Fibroblast of lung (primary cell): Measurements from ENCODE around the gene MAPKBP1. TPM values are rescaled to one million over a fixed set of nuclear protein-coding genes. Genes with fewer than 3 reads are reported as not detected.
A peak's percentile ranks its signal among the peaks of the same experiment; 100 is the strongest.

ENCODE experiments used
- DNase-seq, 2 donors: peaks; one replicate each; pipeline versions ENCODE4 v3.0.0 to v3.0.0-alpha.2; 2010; ENCODE audit warnings: low read depth in 2 of 2
- H2AFZ ChIP-seq: 2 replicates; pipeline ENCODE4 v1.5.1; 2012; ENCODE audit warnings: low read length, control low read depth, inconsistent platforms
- H3K27ac ChIP-seq: 2 replicates; pipeline ENCODE4 v1.5.1; 2011; ENCODE audit warnings: low read length, control low read depth; ENCODE audit not compliant: insufficient read depth
- H3K27me3 ChIP-seq: 2 replicates; pipeline ENCODE4 v1.5.1; 2011; ENCODE audit warnings: mild to moderate bottlenecking, low read length; ENCODE audit not compliant: control insufficient read depth, insufficient read depth
- H3K36me3 ChIP-seq: 2 replicates; pipeline ENCODE4 v1.5.1; 2011; ENCODE audit warnings: low read length; ENCODE audit not compliant: control insufficient read depth, insufficient read depth
- H3K4me1 ChIP-seq: 2 replicates; pipeline ENCODE4 v1.5.1; 2011; ENCODE audit warnings: low read length; ENCODE audit not compliant: control insufficient read depth, insufficient read depth; ENCODE audit errors: extremely low read depth
- H3K4me2 ChIP-seq: 2 replicates; pipeline ENCODE4 v1.5.1; 2011; ENCODE audit warnings: low read length, control low read depth; ENCODE audit not compliant: insufficient read depth; ENCODE audit errors: extremely low read depth
- H3K4me3 ChIP-seq, 4 experiments: fragments of 200-600 bp in 1 of 4; sonication (generic) in 1 of 4; replicated peaks in 1 of 4; 2 replicates each; pipeline ENCODE4 v1.5.1; 2011 to 2016; ENCODE audit warnings: low read length in 4 of 4, low read depth in 3 of 4, mild to moderate bottlenecking in 3 of 4, control low read depth in 2 of 4, inconsistent platforms in 1 of 4, mixed read lengths in 1 of 4; ENCODE audit not compliant: insufficient read depth in 1 of 4; ENCODE audit errors: control extremely low read depth in 1 of 4
- H3K79me2 ChIP-seq: 2 replicates; pipeline ENCODE4 v1.5.1; 2012; ENCODE audit warnings: mild to moderate bottlenecking, low read length, inconsistent platforms; ENCODE audit not compliant: control insufficient read depth, insufficient read depth
- H3K9ac ChIP-seq: 2 replicates; pipeline ENCODE4 v1.5.1; 2011; ENCODE audit warnings: mild to moderate bottlenecking, low read length, control low read depth; ENCODE audit not compliant: insufficient read depth
- H3K9me3 ChIP-seq: 2 replicates; pipeline ENCODE4 v1.5.1; 2012; ENCODE audit warnings: low read depth, low read length; ENCODE audit not compliant: control insufficient read depth, insufficient read depth
- H4K20me1 ChIP-seq: 2 replicates; pipeline ENCODE4 v1.5.1; 2011; ENCODE audit warnings: low read length; ENCODE audit not compliant: control insufficient read depth, insufficient read depth; ENCODE audit errors: extremely low read depth
- EZH2 ChIP-seq: IDR thresholded peaks from 2 replicates; pipeline ENCODE4 v1.5.1; 2012; ENCODE audit warnings: low read length, control low read depth, mild to moderate bottlenecking; ENCODE audit errors: missing control alignments
- polyA plus RNA-seq, 2 donors: library from polyadenylated mRNA; depleted of rRNA in 1 of 2; stranded (reverse) in 1 of 2; unstranded in 1 of 2; fragments of >200 nt; gene quantifications; 2 replicates each; pipeline ENCODE4 v1.2.1, GENCODE V29; 2011 to 2012; ENCODE audit warnings: missing spikeins in 1 of 2
- total RNA-seq: library from RNA; depleted of rRNA; stranded (reverse); fragments of >200 nt; gene quantifications from 2 replicates; pipeline ENCODE4 v1.2.1, GENCODE V29; 2014
- TF ChIP-seq, protein P1 (sequence below), 2 donors: IDR thresholded peaks in 1 of 2; conservative IDR thresholded peaks in 1 of 2; 1 replicate in 1 of 2; 2 replicates in 1 of 2; pipeline ENCODE4 v1.5.1; 2011 to 2012; ENCODE audit warnings: low read length in 2 of 2, control low read depth in 1 of 2, inconsistent platforms in 1 of 2, low read depth in 1 of 2, mild to moderate bottlenecking in 1 of 2

The MAPKBP1 gene
- total and polyA plus RNA-seq, 2 donors (not counting 1 experiment from before 2014, with no cell fraction given), result 2.8 to 20.8 TPM

DNA sequence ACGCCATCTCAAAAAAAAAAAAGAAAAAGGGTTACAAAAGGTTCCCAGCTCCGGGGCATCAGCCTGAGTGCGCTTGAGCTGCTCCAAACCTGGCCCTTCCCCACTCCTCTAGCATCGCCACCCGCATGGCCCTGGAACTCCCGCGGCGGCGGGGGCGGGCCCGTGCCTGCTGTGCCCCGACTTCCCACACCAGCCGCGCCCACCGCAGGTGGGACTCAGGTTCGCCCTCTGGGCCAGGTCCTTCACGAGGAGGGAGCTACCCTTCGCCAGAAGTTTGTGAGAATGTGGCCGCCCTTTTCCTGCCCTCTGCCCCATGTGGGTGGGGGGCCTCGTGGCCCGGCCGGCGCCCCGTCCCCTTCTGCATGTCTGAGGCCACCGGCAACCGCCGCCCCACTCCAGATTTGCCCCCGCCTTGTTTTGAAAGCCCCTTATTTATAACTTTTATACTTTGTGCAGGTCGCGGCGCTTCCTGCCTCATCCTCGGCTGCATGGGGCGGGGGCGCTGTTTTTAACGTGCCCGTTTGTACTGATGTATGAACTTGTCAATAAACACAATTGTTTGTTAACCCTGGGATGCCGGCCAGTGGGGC is 53.1 kb downstream of the MAPKBP1 start:
- Histone ChIP-seq H4K20me1 (no peaks in the 10 kb centered on the region), H3K4me1 (no peaks in the 10 kb centered on the region), H3K27me3 (no peaks in the 10 kb centered on the region), H2AFZ (no peak overlapping the region), H3K79me2 (no peaks in the 10 kb centered on the region), H3K4me3 (peak overlapping the region; percentile 28 to 84 (median 65)), H3K4me2 (peak overlapping the region; percentile 83), H3K36me3 (peaks cover 8% of the 10 kb centered on the region), H3K27ac (no peak overlapping the region), H3K9ac (no peak overlapping the region), H3K9me3 (no peaks in the 10 kb centered on the region)
- TF ChIP-seq, protein P1, sequence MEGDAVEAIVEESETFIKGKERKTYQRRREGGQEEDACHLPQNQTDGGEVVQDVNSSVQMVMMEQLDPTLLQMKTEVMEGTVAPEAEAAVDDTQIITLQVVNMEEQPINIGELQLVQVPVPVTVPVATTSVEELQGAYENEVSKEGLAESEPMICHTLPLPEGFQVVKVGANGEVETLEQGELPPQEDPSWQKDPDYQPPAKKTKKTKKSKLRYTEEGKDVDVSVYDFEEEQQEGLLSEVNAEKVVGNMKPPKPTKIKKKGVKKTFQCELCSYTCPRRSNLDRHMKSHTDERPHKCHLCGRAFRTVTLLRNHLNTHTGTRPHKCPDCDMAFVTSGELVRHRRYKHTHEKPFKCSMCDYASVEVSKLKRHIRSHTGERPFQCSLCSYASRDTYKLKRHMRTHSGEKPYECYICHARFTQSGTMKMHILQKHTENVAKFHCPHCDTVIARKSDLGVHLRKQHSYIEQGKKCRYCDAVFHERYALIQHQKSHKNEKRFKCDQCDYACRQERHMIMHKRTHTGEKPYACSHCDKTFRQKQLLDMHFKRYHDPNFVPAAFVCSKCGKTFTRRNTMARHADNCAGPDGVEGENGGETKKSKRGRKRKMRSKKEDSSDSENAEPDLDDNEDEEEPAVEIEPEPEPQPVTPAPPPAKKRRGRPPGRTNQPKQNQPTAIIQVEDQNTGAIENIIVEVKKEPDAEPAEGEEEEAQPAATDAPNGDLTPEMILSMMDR (conservative IDR thresholded peaks at IDR 0.05 in 1 of 2, IDR thresholded peaks at IDR 0.05 in 1 of 2; ENCODE audit: low read depth in 1 of 2, low read length in 2 of 2), result no peak
- TF ChIP-seq EZH2, result no peak
- no peak for DNase-seq

DNA sequence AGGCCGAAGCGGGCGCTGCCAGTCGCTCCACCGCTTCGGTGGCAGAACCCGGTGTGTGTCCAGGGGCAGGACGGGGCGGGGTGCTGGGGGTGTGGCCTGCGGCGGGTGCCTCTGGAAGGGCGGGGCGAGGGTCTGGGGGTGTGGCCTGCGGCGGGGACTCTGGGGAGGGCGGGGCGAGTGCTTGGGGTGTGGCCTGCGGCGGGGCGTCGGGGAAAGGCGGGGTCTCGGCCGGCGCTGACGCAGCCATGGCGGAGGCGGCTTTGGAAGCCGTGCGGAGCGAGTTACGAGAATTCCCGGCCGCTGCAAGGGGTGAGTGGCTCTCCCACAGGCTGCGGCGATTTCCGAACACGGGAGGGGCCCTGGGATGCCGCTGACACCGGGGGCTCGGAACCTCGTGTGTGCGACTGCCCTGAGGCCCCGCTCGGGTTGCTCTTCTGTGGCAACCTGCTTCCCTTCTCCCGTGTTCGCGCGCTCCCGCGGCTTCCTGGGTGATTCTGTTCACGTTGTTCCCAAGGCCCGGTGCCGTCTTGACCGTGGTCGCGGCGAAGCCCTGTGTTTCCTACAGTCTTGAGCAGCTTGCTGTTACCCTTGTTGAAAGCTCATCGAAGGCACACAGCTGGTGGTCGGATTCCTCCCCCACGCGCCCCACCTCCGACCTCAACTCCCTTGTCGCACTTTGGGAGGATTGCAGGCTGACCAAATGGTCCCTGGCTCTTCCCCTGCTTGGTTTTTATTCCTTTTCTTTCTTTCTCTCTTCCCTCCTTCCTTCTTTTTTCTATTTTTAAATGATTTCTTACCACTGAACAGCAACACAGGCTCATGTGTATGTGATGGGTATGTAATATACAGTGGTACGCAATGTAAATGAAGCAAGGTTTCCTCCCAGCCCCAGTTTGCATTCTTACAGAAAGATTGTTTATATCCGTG is 53.9 kb downstream of the MAPKBP1 start, which contains the start of gene JMJD7:
JMJD7 (plus strand) TSS at position 213 of the 927 bp plus-strand sequence; CDS start at position 246, 33 bp downstream.
- Histone ChIP-seq H3K9ac (peak within 1 kb of the TSS; percentile 79), H3K79me2 (no peaks in the 10 kb centered on the region), H3K36me3 (peaks cover 5% of the 10 kb centered on the region), H3K4me3 (peak within 1 kb of the TSS; percentile 62 to 84 (median 71)), H3K9me3 (no peaks in the 10 kb centered on the region), H3K27me3 (no peaks in the 10 kb centered on the region), H2AFZ (peak within 1 kb of the TSS; percentile 59), H3K27ac (peak within 1 kb of the TSS; percentile 77), H3K4me2 (peak within 1 kb of the TSS; percentile 88), H4K20me1 (no peaks in the 10 kb centered on the region), H3K4me1 (no peaks in the 10 kb centered on the region)
- no peak for TF ChIP-seq EZH2
- TF ChIP-seq, protein P1 (conservative IDR thresholded peaks at IDR 0.05 in 1 of 2, IDR thresholded peaks at IDR 0.05 in 1 of 2; ENCODE audit: low read depth in 1 of 2, low read length in 2 of 2), result no peak
- DNase-seq, result peak; percentile 77 to 83

DNA sequence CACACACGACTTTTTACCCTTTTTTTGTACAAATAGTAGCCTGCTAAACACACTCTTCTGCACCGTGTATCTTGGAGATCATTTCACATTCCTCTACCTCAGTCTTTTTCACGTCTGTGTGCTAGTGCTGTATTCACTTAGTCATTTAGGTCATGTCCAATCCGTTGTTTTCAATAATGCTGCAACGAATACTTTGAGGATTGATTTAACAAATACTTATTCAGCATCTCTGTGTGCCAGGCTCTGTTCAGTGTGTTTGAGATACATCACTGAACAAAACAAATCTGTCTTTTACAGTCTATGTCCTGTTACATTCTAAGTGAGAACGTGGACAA is 54.5 kb downstream of the MAPKBP1 start:
- no peak overlapping the region for H3K27ac ChIP-seq
- no peaks in the 10 kb centered on the region for H3K79me2 ChIP-seq
- H4K20me1 ChIP-seq, result no peaks in the 10 kb centered on the region
- DNase-seq, result peak in 1 of 2 donors; percentile 27
- TF ChIP-seq, protein P1 (conservative IDR thresholded peaks at IDR 0.05 in 1 of 2, IDR thresholded peaks at IDR 0.05 in 1 of 2; ENCODE audit: low read depth in 1 of 2, low read length in 2 of 2), result no peak
- no peak for TF ChIP-seq EZH2
- no peaks in the 10 kb centered on the region for H3K9me3 ChIP-seq
- no peak overlapping the region for H3K9ac ChIP-seq
- H3K27me3 ChIP-seq, result no peaks in the 10 kb centered on the region
- H3K4me2 ChIP-seq, result peak overlapping the region; percentile 88
- H3K4me3 ChIP-seq, result peak overlapping the region; percentile 62 to 84 (median 71)
- H2AFZ ChIP-seq, result no peak overlapping the region
- no peaks in the 10 kb centered on the region for H3K4me1 ChIP-seq
- H3K36me3 ChIP-seq, result peaks cover 3% of the 10 kb centered on the region
